Endodermal cell (in vitro differentiated cells): ENCODE data around the gene OPRD1. TPM values are rescaled to one million over a fixed set of nuclear protein-coding genes. Genes with fewer than 3 reads are reported as not detected.

Experiments used
- DNase-seq: peaks from one replicate; pipeline ENCODE4 v3.0.0-alpha.2; 2017
- H3K27ac ChIP-seq: 2 replicates; pipeline ENCODE4 v1.5.1; 2013; ENCODE audit warnings: mild to moderate bottlenecking, low read depth, low read length, moderate library complexity
- H3K27me3 ChIP-seq: 2 replicates; pipeline ENCODE4 v1.6.1; 2013; ENCODE audit warnings: mild to moderate bottlenecking, low read length, moderate library complexity; ENCODE audit not compliant: insufficient read depth, control insufficient read depth, poor library complexity, severe bottlenecking
- H3K36me3 ChIP-seq: 2 replicates; pipeline ENCODE4 v1.7.0; 2013; ENCODE audit warnings: mild to moderate bottlenecking, low read length, moderate library complexity; ENCODE audit not compliant: control insufficient read depth, insufficient read depth
- H3K4me1 ChIP-seq: one replicate; pipeline ENCODE4 v1.7.0; 2013; ENCODE audit warnings: low read length; ENCODE audit not compliant: control insufficient read depth, insufficient read depth
- H3K4me3 ChIP-seq: 2 replicates; pipeline ENCODE4 v1.5.1; 2013; ENCODE audit warnings: mild to moderate bottlenecking, low read length, moderate library complexity
- H3K9ac ChIP-seq: 2 replicates; pipeline ENCODE4 v1.6.1; 2013; ENCODE audit warnings: mild to moderate bottlenecking, low read length, moderate library complexity; ENCODE audit not compliant: poor library complexity, severe bottlenecking; ENCODE audit errors: extremely low read depth
- H3K9me3 ChIP-seq: 2 replicates; pipeline ENCODE4 v1.6.1; 2013; ENCODE audit warnings: mild to moderate bottlenecking, low read length, moderate library complexity; ENCODE audit not compliant: control insufficient read depth
- H3K27ac Mint-ChIP-seq: 2 replicates; pipeline ENCODE4 v1.8.0; 2020; ENCODE audit warnings: mixed read lengths
- H3K27me3 Mint-ChIP-seq: 2 replicates; pipeline ENCODE4 v1.8.0; 2021; ENCODE audit warnings: mild to moderate bottlenecking, mixed read lengths; ENCODE audit not compliant: insufficient read depth
- H3K36me3 Mint-ChIP-seq: 2 replicates; pipeline ENCODE4 v1.8.0; 2020; ENCODE audit warnings: low read depth, mixed read lengths
- H3K4me1 Mint-ChIP-seq: 2 replicates; pipeline ENCODE4 v1.8.0; 2020; ENCODE audit warnings: mixed read lengths
- H3K4me3 Mint-ChIP-seq: 2 replicates; pipeline ENCODE4 v1.8.0; 2020; ENCODE audit warnings: mild to moderate bottlenecking, moderate library complexity, mixed read lengths
- H3K9me3 Mint-ChIP-seq: 2 replicates; pipeline ENCODE4 v1.8.0; 2020; ENCODE audit warnings: mild to moderate bottlenecking, mixed read lengths
- CTCF ChIP-seq: fragments of 200-600 bp; sonication (generic); conservative IDR thresholded peaks from 2 replicates; pipeline ENCODE4 v1.5.0; 2021; ENCODE audit warnings: antibody characterized with exemption, mild to moderate bottlenecking
- WGBS, 2 experiments: methylation state at CpG; one replicate each; pipeline versions ENCODE4 v1.1.5 to v1.1.7; 2013; ENCODE audit warnings: missing lambda C conversion rate in 2 of 2, mixed read lengths in 1 of 2; ENCODE audit not compliant: insufficient coverage in 1 of 2, insufficient read length in 1 of 2; 5-methylcytosine and 5-hydroxymethylcytosine counted together
- total RNA-seq, 2 donors: library from RNA; stranded (reverse); fragmentation: NEBNext Ultra II Directional in 1 of 2; extraction: Animal tissue kit (Norgen Biotek cat#: 25700) in 1 of 2; gene quantifications; 2 replicates in 1 of 2; 3 replicates in 1 of 2; pipeline ENCODE4 v1.2.1, GENCODE V29; 2021

OPRD1 gene
- total RNA-seq, 2 donors from 2014 or later, result 0.55 to 0.75 TPM

DNA sequence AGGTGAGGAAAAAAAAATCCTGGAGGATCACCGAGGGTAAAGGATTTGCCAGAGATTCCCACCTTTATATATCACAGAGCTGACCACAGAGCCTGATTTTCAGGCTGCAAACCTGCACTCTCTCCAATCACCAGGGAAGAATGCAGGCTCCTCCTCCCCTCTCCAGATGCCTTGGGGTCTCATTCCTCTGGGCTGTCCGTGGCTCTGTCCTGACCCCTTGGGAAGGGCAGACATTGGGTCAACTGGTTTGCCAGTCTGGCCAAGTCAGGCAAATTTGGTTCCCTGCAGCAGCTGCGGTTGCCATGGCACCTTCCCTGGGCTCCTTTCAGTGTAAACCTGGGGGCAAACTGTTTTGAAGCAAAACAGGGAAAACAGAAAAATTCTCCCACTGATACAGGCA lies 11.6 kb upstream of the OPRD1 start:
- Mint-ChIP-seq H3K9me3 (peaks cover 5% of the 10 kb centered on the region), H3K27me3 (peaks cover 2% of the 10 kb centered on the region), H3K27ac (no peak overlapping the region), H3K36me3 (no peaks in the 10 kb centered on the region), H3K4me1 (peaks cover 14% of the 10 kb centered on the region), H3K4me3 (no peak overlapping the region)
- TF ChIP-seq CTCF, result no peak
- DNase-seq, result no peak
- no peaks in the 10 kb centered on the region for H3K4me1 ChIP-seq
- no peak overlapping the region for H3K4me3 ChIP-seq
- H3K9ac ChIP-seq, result no peak overlapping the region
- WGBS, 2 experiments, result 51 to 56% methylated on average over 3 of the region's 3 CpGs
- H3K27me3 ChIP-seq, result no peaks in the 10 kb centered on the region
- H3K27ac ChIP-seq, result no peak overlapping the region
- no peaks in the 10 kb centered on the region for H3K36me3 ChIP-seq
- no peaks in the 10 kb centered on the region for H3K9me3 ChIP-seq

- no peak for TF ChIP-seq CTCF
These were observed 10.5 kb upstream of the OPRD1 start for GRCh38 chr1:28801461-28801860.

DNA sequence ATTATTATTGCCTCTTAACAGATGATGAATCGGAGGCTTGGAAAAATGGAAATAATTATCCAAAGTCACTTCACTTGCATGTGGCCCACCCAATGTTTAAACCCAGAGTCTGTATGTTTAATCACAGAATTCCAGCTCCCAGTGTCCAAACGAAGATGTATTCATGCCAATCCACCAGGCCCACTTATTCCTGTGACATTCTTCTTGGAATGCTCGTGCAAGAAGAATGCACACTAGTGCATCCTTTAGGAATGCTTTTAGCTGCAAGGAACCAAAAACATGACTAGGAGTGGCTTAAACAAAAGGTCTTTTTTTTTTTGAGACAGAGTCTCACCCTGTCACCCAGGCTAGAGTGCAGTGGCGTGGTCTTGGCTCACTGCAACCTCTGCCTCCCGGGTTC lies 8.9 kb upstream of the OPRD1 start:
- H3K36me3 ChIP-seq, result no peaks in the 10 kb centered on the region
- no peak overlapping the region for H3K27ac ChIP-seq
- no peak overlapping the region for H3K27ac Mint-ChIP-seq
- H3K4me3 Mint-ChIP-seq, result no peak overlapping the region
- H3K27me3 ChIP-seq, result no peaks in the 10 kb centered on the region
- H3K4me1 Mint-ChIP-seq, result peaks cover 12% of the 10 kb centered on the region
- no peak overlapping the region for H3K4me3 ChIP-seq
- DNase-seq, result no peak
- 88 to 91% methylated on average over 3 to 5 of the region's 5 CpGs for whole genome bisulfite sequencing, 2 experiments
- no peaks in the 10 kb centered on the region for H3K9me3 ChIP-seq
- no peak overlapping the region for H3K9ac ChIP-seq
- H3K27me3 Mint-ChIP-seq, result peaks cover 3% of the 10 kb centered on the region
- TF ChIP-seq CTCF, result no peak
- no peaks in the 10 kb centered on the region for H3K4me1 ChIP-seq
- H3K9me3 Mint-ChIP-seq, result peaks cover 5% of the 10 kb centered on the region
- no peaks in the 10 kb centered on the region for H3K36me3 Mint-ChIP-seq

More at GRCh38 chr1:28801461-28801860, 10.5 kb upstream of the OPRD1 start:
- Histone ChIP-seq H3K9me3 (no peaks in the 10 kb centered on the region), H3K9ac (no peak overlapping the region), H3K4me1 (no peaks in the 10 kb centered on the region), H3K36me3 (no peaks in the 10 kb centered on the region), H3K4me3 (no peak overlapping the region), H3K27ac (no peak overlapping the region), H3K27me3 (no peaks in the 10 kb centered on the region)
- Mint-ChIP-seq H3K27me3 (peaks cover 3% of the 10 kb centered on the region), H3K4me3 (no peak overlapping the region), H3K4me1 (peaks cover 12% of the 10 kb centered on the region), H3K27ac (no peak overlapping the region), H3K9me3 (peaks cover 5% of the 10 kb centered on the region), H3K36me3 (no peaks in the 10 kb centered on the region)
- no peak for DNase-seq
- 86 to 94% methylated on average over 5 to 6 of the region's 6 CpGs for WGBS, 2 experiments
